ENCODE data around the gene ZC3H4.

GRCh38 chr19:47022541-47023447 is 90.8 kb downstream of the ZC3H4 start:
- no peak for TF ChIP-seq CTCF (IDR thresholded peaks at IDR 0.05)
- TF ChIP-seq POLR2AphosphoS5 (IDR thresholded peaks at IDR 0.05): no peak
